Hematopoietic multipotent progenitor cell treated with erythropoietin and hydrocortisone succinate and interleukin-3 and kit ligand, for 8 days (in vitro differentiated cells): Measurements from ENCODE around the gene SPATA32.
"Not testable (repeated sequence)": the region's sequence is repeated elsewhere in the genome, so short reads cannot be mapped to it uniquely, and the experiment has no call there.

ENCODE experiments used
- DNase-seq: peaks from one replicate; pipeline ENCODE4 v3.0.0-alpha.2; 2015

Gene SPATA32

DNA sequence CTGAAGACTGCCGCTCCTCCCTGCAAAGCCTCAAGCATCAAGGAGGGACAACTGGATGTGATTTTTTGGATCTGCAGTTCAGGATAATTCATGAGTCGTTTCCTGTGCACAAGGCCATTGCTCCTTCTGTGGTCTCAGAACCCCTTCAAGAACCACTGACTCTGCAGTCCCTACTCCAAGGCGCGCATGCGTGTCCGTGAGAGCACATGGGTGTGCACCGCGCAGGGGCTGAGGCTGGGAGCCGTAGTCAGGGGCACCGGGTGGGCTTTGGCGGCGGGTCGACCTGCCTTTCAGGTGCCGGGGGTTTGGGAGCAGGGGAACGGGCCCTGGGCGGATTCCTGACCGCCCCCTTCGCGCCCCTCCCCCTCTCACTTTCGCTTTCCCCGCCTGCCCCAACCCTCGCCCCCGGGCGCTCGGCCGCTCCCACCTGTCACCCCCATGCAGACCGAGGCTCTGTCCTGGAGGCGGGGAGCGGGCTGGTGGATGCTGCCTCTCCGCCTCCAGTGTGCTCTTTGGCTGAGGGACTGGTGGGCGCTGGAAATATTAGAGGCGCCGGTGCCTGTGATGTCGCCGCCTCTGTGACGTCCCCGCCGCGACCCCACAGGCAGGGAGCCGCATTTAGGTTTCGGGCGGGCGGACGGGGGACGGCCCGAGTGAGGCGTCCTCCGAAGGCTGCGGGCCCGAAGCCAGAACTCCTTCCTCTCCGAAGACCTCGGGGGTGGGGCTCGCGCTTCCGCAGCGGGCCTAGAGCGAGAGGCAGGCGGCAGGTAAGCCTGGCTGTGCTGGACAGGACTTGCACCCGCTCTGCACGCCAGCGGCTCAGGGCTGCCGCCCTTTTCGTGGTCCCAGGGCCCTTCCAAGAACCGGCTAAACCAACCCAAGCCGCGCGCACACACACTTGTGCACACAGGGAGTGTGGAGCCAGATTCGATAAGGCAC, at the start of gene SPATA32:
SPATA32 (minus strand) TSS at position 518 of the 939 bp plus-strand sequence; CDS start at position 440, 78 bp downstream.
- peak; percentile 60 for DNase-seq

DNA sequence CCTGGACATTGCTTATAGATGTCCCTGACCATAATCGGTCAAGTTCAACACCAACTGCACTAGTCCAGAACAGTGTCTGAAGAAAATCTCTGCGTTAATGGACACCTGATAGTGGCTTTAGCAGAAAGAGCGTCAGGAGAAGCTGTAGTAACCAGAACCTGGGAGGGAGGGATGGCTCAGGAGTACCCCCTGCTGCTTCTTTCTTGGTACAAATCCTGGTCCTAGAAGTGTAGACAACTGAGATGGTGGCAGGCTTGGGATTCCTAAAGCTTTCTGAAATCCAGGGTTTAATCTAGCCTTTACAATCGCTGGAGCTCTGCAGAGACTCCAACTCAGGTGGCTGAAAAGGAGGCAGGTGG, 49.5 kb upstream of the SPATA32 start:
- DNase-seq, result no peak

- DNase-seq, result peak; percentile 56
These were observed 48.8 kb upstream of the SPATA32 start for GRCh38 chr17:45310380-45311324.

DNA sequence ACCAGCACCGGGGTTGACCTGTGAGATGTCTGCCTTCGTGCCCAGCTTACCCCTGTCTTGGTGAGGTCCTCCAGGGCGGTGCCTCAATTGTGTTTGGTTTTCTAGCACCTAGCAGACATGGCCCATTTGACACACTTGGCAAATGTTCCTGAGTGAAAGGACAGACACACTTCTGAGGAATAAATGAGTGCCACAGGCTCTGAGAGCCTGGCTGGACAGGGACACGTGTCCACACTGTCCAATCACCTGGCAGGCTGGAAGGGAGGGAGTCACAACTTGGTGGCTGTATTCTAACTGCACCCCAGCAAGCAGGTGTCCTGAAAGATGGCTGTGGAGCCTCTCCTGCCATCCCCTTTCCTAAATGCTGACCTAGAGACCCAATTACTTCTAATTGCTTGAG, 47.5 kb upstream of the SPATA32 start:
- DNase-seq, result no peak

DNA sequence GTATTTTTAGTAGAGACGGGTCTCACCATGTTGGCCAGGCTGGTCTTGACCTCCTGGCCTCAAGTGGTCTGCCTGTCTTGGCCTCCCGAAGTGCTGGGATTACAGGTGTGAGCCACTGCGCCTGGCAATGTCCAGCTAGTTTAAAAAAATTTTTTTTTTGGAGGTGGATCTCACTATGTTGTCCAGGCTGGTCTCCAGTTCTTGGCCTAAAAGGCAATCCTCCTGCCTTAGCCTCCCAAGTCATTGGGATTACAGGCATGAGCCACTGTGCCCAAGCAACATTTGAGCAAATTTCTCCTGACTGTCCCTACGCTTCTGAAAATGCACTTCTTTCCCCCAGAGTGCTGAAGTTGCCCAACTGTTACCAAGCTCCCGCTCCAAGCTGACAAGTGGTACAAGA, 46.9 kb upstream of the SPATA32 start:
- no peak for DNase-seq

DNA sequence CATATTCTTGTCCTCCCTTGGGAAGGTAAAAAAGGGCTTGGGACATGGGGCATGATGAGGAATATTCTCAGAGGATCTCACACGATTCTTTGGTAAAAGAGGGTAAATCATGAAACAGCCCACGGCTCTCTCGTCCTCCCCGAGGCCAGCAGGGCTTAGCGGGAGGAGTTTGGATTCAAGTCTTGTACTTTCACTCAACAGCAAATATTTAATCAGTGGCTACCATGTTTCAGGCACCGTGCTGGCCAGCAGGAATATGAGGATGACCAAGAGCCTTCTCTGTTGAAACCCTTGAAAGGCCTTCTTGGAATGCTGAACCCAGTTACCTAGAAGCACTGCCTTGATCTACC, 46.1 kb upstream of the SPATA32 start:
- DNase-seq, result no peak

DNA sequence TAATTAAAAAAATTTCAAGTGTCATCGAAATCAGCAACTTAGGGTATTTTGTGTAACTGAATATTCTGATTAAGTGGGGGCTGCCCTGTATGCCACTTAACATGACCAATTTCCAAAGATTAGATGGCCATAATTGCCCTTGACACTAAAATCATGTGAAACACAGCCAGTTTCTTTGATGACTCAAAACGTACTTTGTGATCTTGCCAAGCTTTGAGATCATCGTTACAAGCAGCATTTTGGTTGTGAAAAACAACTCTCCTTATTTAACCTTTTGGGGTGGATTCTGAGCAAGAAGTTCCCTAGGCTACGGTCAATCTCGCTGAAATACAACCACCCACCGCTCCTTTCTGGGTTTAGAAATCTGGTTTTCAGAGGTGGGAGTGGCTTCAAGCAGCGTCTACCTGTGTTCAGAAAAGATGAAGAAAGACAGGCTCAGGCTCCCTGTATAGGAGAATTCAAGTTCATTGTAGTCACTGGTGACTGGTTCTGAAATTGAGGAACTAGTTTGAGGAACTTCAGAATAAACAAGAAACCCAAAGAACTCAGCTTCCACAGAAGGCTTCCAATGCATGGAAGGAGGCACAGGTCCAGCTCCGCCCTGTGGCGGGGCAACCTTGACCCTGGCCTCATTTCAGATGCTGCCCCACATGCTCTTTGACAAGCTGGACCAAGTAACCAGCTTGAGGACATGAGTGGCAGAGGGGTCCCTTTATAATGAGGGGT, 45.6 kb upstream of the SPATA32 start:
- DNase-seq, result peak; percentile 27

DNA sequence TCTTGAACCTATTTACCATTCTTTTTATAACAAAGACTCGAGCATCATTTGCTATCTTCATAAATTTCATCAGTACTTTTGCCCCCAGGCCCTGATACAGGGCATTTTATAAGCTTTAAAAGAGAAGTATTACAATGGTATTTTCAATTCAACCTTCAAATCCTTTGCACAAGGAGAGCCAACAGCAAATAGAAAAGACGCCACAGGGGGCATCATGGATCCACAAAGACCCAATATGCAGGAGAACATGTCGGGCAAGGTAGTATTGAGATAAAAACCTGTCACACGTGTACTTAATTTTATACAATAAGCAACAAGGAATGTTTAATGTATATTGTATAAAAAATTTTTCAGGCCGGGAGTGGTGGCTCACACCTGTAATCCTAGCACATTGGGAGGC, 44.7 kb upstream of the SPATA32 start:
- DNase-seq, result no peak

- no peak for DNase-seq
These were observed 44.2 kb upstream of the SPATA32 start for GRCh38 chr17:45306094-45306493.

DNA sequence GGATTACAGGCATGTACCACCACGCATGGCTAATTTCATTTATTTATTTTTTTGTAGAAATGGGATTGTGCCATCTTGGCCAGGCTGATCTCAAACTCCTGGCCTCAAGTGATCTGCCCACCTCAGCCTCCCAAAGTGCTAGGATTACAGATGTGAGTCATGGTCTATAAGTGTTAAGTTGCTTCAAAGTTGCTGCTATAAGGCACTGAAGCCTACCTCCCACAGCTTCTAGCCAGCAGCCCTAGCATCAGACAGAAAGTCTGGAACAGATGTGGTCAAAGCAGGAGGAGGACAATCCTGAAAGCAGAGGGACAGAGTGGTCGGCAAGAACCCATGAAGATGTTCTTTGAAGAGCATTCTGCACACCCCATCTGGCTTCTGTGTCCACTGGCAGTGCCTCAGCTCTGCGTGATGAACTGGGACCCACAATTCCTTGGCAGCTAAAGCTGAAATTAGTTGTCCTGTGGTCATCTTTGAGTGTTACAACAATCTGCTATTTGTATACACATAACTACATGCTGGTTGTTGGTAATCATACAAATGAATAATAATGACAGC, 43.7 kb upstream of the SPATA32 start:
- DNase-seq, result no peak

GRCh38 chr17:45302649-45303173, 40.8 kb upstream of the SPATA32 start:
- DNase-seq, result no peak

DNA sequence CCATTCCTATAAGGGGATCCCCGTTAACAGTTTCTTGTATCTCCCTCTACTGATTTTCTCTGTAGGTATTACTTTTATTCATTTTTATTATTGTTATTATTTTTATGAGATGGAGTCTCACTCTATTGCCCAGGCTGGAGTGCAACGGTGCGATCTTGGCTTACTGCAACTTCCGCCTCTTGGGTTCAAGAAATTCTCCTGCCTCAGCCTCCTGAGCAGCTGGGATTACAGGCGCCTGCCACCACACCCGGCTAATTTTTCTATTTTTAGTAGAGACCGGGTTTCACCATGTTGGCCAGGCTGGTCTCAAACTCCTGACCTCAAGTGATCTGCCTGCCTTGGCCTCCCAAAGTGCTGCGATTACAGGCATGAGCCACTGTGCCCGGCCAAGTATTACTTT, 40.3 kb upstream of the SPATA32 start:
- DNase-seq, result not testable (repeated sequence)

GRCh38 chr17:45301674-45302073, 39.8 kb upstream of the SPATA32 start:
- no peak for DNase-seq

GRCh38 chr17:45300060-45300751, 38.3 kb upstream of the SPATA32 start:
- no peak for DNase-seq

DNA sequence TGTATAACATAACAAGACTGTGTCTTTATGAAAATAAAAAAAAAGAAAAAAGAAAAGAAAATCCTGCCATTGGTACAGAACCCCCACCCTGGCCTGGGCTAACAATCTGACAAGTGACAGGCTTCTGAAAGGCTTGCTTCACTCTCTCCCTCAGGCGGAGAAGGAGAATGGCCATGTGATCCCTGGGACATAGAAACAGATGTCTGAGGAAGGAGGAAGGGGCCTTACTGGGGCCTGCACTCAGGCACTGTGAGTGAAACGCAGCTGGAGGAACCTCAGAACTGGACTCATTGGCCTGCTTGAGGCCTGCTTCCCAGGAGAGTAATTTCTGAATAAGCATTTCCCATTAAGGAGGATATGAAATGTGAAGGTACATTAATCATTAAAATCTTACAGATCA, 37.5 kb upstream of the SPATA32 start:
- DNase-seq, result no peak

GRCh38 chr17:45298546-45299285, 36.8 kb upstream of the SPATA32 start:
- DNase-seq, result no peak

- peak; percentile 78 for DNase-seq
These were observed 34.9 kb upstream of the SPATA32 start for GRCh38 chr17:45296833-45297124.

DNA sequence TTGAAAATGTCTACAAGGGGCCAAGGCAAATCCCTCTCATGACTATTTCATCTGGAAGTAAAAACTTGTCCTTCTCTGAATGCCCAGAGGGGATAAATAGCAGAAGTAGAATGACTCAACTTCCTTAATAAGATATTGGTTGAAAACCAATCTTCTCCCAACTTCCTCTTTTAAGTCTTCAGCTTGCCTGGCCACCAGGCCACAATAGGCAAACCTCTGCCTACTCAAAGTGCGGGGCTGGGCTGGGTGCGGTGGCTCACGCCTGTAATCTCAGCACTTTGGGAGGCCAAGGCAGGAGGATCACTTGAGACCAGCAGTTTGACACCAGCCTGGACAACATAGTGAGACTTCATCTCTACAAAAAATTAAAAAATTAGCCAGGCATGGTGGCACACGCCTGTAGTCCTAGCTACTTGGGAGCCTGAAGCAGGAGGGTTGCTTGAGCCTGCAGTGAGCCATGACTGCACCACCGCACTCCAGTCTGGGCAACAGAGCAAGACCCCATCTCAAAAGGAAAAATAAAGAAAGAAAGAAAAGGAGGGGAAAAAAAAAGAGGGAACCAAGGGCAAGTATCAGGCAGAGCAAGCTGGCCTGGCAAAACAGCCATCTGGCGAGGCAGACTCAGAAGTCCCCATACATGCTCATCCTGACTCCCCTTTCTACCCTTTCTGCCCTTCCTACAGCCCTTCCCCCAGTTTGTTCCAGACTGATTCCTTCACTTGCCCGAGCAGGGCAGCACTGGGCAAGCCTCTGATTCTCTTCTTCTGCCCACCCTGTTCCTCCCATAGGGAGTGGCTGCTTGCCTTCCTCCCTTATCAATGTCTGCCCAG, 34.3 kb upstream of the SPATA32 start:
- peak; percentile 58 for DNase-seq

DNA sequence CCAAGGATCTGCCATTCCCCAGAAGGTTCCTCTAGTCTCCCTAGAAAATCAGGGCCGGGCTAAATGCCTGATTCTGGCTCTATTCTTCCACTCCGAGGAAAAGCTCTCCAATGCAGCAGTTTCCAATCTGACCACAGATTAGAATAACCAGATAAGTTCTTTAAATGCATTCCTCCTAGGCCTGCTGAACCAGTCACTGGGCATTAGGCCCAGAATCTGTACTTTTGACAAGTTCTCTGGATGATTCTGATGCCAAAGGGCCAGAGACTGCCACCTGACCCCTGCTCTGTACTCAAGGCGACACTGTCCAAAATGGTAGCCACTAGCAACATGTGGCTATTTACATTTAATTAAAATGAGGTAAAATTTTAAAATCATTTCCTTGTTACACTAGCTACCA, 32.6 kb upstream of the SPATA32 start:
- DNase-seq, result no peak
